ENCODE data around the gene GUCY1B1.
A peak's percentile ranks its signal among the peaks of the same experiment; 100 is the strongest.
"Not testable (repeated sequence)": the region's sequence is repeated elsewhere in the genome, so short reads cannot be mapped to it uniquely, and the experiment has no call there.

GUCY1B1 gene

GRCh38 chr4:155795991-155796390 is 37.2 kb downstream of the GUCY1B1 start:
- no peak overlapping the region for H3K27ac ChIP-seq (ENCODE audit: low read depth in 2 of 2, low read length in 2 of 2)
- no peaks in the 10 kb centered on the region for H3K9me3 ChIP-seq (ENCODE audit: control insufficient read depth in 2 of 2, low read length in 2 of 2)
- H3K36me3 ChIP-seq (ENCODE audit: control insufficient read depth in 2 of 2, insufficient read depth in 2 of 2, low read length in 2 of 2) = no peaks in the 10 kb centered on the region

GRCh38 chr4:155797581-155797980 is 38.8 kb downstream of the GUCY1B1 start:
- H3K4me1 ChIP-seq (ENCODE audit: control insufficient read depth in 2 of 2, insufficient read depth in 2 of 2, low read length in 2 of 2); H3K27ac ChIP-seq (ENCODE audit: low read depth in 2 of 2, low read length in 2 of 2); H3K27me3 ChIP-seq (ENCODE audit: control insufficient read depth in 2 of 2, insufficient read depth in 2 of 2, low read length in 2 of 2); H3K36me3 ChIP-seq (ENCODE audit: control insufficient read depth in 2 of 2, insufficient read depth in 2 of 2, low read length in 2 of 2); H3K9me3 ChIP-seq (ENCODE audit: control insufficient read depth in 2 of 2, low read length in 2 of 2); H3K4me3 ChIP-seq (ENCODE audit: low read length in 2 of 2); H3K9ac ChIP-seq (ENCODE audit: low read depth in 1 of 2, low read length in 2 of 2): not testable (repeated sequence)

More at GRCh38 chr4:155795991-155796390, 37.2 kb downstream of the GUCY1B1 start:
- no peak overlapping the region for H3K4me3 ChIP-seq (ENCODE audit: low read length in 2 of 2)
- H3K9ac ChIP-seq (ENCODE audit: low read depth in 1 of 2, low read length in 2 of 2) = no peak overlapping the region
- H3K27me3 ChIP-seq (ENCODE audit: control insufficient read depth in 2 of 2, insufficient read depth in 2 of 2, low read length in 2 of 2) = no peaks in the 10 kb centered on the region
- no peaks in the 10 kb centered on the region for H3K4me1 ChIP-seq (ENCODE audit: control insufficient read depth in 2 of 2, insufficient read depth in 2 of 2, low read length in 2 of 2)

- H3K4me1 ChIP-seq (ENCODE audit: control insufficient read depth in 2 of 2, insufficient read depth in 2 of 2, low read length in 2 of 2) = no peaks in the 10 kb centered on the region
- no peak overlapping the region for H3K27ac ChIP-seq (ENCODE audit: low read depth in 2 of 2, low read length in 2 of 2)
- no peaks in the 10 kb centered on the region for H3K36me3 ChIP-seq (ENCODE audit: control insufficient read depth in 2 of 2, insufficient read depth in 2 of 2, low read length in 2 of 2)
- H3K27me3 ChIP-seq (ENCODE audit: control insufficient read depth in 2 of 2, insufficient read depth in 2 of 2, low read length in 2 of 2) = no peaks in the 10 kb centered on the region
- no peak overlapping the region for H3K4me3 ChIP-seq (ENCODE audit: low read length in 2 of 2)
- H3K9ac ChIP-seq (ENCODE audit: low read depth in 1 of 2, low read length in 2 of 2) = no peak overlapping the region
- H3K9me3 ChIP-seq (ENCODE audit: control insufficient read depth in 2 of 2, low read length in 2 of 2) = no peaks in the 10 kb centered on the region
These were observed 40.4 kb downstream of the GUCY1B1 start for GRCh38 chr4:155799116-155799793.

GRCh38 chr4:155799794-155800123 is 40.9 kb downstream of the GUCY1B1 start:
- Histone ChIP-seq H3K4me3 (ENCODE audit: low read length in 2 of 2) (no peak overlapping the region), H3K27ac (ENCODE audit: low read depth in 2 of 2, low read length in 2 of 2) (no peak overlapping the region), H3K4me1 (ENCODE audit: control insufficient read depth in 2 of 2, insufficient read depth in 2 of 2, low read length in 2 of 2) (no peaks in the 10 kb centered on the region), H3K36me3 (ENCODE audit: control insufficient read depth in 2 of 2, insufficient read depth in 2 of 2, low read length in 2 of 2) (no peaks in the 10 kb centered on the region), H3K9ac (ENCODE audit: low read depth in 1 of 2, low read length in 2 of 2) (no peak overlapping the region), H3K9me3 (ENCODE audit: control insufficient read depth in 2 of 2, low read length in 2 of 2) (no peaks in the 10 kb centered on the region), H3K27me3 (ENCODE audit: control insufficient read depth in 2 of 2, insufficient read depth in 2 of 2, low read length in 2 of 2) (no peaks in the 10 kb centered on the region)

- Histone ChIP-seq H3K9ac (ENCODE audit: low read depth in 1 of 2, low read length in 2 of 2) (no peak overlapping the region), H3K9me3 (ENCODE audit: control insufficient read depth in 2 of 2, low read length in 2 of 2) (no peaks in the 10 kb centered on the region), H3K4me3 (ENCODE audit: low read length in 2 of 2) (no peak overlapping the region), H3K36me3 (ENCODE audit: control insufficient read depth in 2 of 2, insufficient read depth in 2 of 2, low read length in 2 of 2) (no peaks in the 10 kb centered on the region), H3K27ac (ENCODE audit: low read depth in 2 of 2, low read length in 2 of 2) (no peak overlapping the region), H3K4me1 (ENCODE audit: control insufficient read depth in 2 of 2, insufficient read depth in 2 of 2, low read length in 2 of 2) (no peaks in the 10 kb centered on the region), H3K27me3 (ENCODE audit: control insufficient read depth in 2 of 2, insufficient read depth in 2 of 2, low read length in 2 of 2) (no peaks in the 10 kb centered on the region)
These were observed 42.0 kb downstream of the GUCY1B1 start for GRCh38 chr4:155800685-155801343.

GRCh38 chr4:155802190-155802959 is 43.6 kb downstream of the GUCY1B1 start:
- Histone ChIP-seq H3K9ac (ENCODE audit: low read depth in 1 of 2, low read length in 2 of 2) (no peak overlapping the region), H3K27ac (ENCODE audit: low read depth in 2 of 2, low read length in 2 of 2) (peak overlapping the region in 1 of 2 donors; percentile 25), H3K9me3 (ENCODE audit: control insufficient read depth in 2 of 2, low read length in 2 of 2) (no peaks in the 10 kb centered on the region), H3K27me3 (ENCODE audit: control insufficient read depth in 2 of 2, insufficient read depth in 2 of 2, low read length in 2 of 2) (no peaks in the 10 kb centered on the region), H3K4me3 (ENCODE audit: low read length in 2 of 2) (no peak overlapping the region), H3K36me3 (ENCODE audit: control insufficient read depth in 2 of 2, insufficient read depth in 2 of 2, low read length in 2 of 2) (no peaks in the 10 kb centered on the region), H3K4me1 (ENCODE audit: control insufficient read depth in 2 of 2, insufficient read depth in 2 of 2, low read length in 2 of 2) (no peaks in the 10 kb centered on the region)

- H3K4me3 ChIP-seq (ENCODE audit: low read length in 2 of 2) = no peak overlapping the region
- H3K27ac ChIP-seq (ENCODE audit: low read depth in 2 of 2, low read length in 2 of 2) = no peak overlapping the region
- H3K9me3 ChIP-seq (ENCODE audit: control insufficient read depth in 2 of 2, low read length in 2 of 2) = no peaks in the 10 kb centered on the region
- no peaks in the 10 kb centered on the region for H3K4me1 ChIP-seq (ENCODE audit: control insufficient read depth in 2 of 2, insufficient read depth in 2 of 2, low read length in 2 of 2)
- no peaks in the 10 kb centered on the region for H3K36me3 ChIP-seq (ENCODE audit: control insufficient read depth in 2 of 2, insufficient read depth in 2 of 2, low read length in 2 of 2)
- H3K27me3 ChIP-seq (ENCODE audit: control insufficient read depth in 2 of 2, insufficient read depth in 2 of 2, low read length in 2 of 2) = no peaks in the 10 kb centered on the region
- H3K9ac ChIP-seq (ENCODE audit: low read depth in 1 of 2, low read length in 2 of 2) = no peak overlapping the region
These were observed 46.2 kb downstream of the GUCY1B1 start for GRCh38 chr4:155805016-155805415.

GRCh38 chr4:155807021-155807420 is 48.2 kb downstream of the GUCY1B1 start:
- Histone ChIP-seq H3K9ac (ENCODE audit: low read depth in 1 of 2, low read length in 2 of 2) (no peak overlapping the region), H3K4me3 (ENCODE audit: low read length in 2 of 2) (no peak overlapping the region), H3K9me3 (ENCODE audit: control insufficient read depth in 2 of 2, low read length in 2 of 2) (no peaks in the 10 kb centered on the region), H3K27me3 (ENCODE audit: control insufficient read depth in 2 of 2, insufficient read depth in 2 of 2, low read length in 2 of 2) (no peaks in the 10 kb centered on the region), H3K27ac (ENCODE audit: low read depth in 2 of 2, low read length in 2 of 2) (no peak overlapping the region), H3K4me1 (ENCODE audit: control insufficient read depth in 2 of 2, insufficient read depth in 2 of 2, low read length in 2 of 2) (no peaks in the 10 kb centered on the region), H3K36me3 (ENCODE audit: control insufficient read depth in 2 of 2, insufficient read depth in 2 of 2, low read length in 2 of 2) (no peaks in the 10 kb centered on the region)

GRCh38 chr4:155809835-155810234 is 51.0 kb downstream of the GUCY1B1 start:
- H3K4me3 ChIP-seq (ENCODE audit: low read length in 2 of 2) = no peak overlapping the region
- no peak overlapping the region for H3K9ac ChIP-seq (ENCODE audit: low read depth in 1 of 2, low read length in 2 of 2)
- H3K4me1 ChIP-seq (ENCODE audit: control insufficient read depth in 2 of 2, insufficient read depth in 2 of 2, low read length in 2 of 2) = no peaks in the 10 kb centered on the region
- H3K36me3 ChIP-seq (ENCODE audit: control insufficient read depth in 2 of 2, insufficient read depth in 2 of 2, low read length in 2 of 2) = no peaks in the 10 kb centered on the region
- H3K9me3 ChIP-seq (ENCODE audit: control insufficient read depth in 2 of 2, low read length in 2 of 2) = no peaks in the 10 kb centered on the region
- H3K27ac ChIP-seq (ENCODE audit: low read depth in 2 of 2, low read length in 2 of 2) = no peak overlapping the region
- no peaks in the 10 kb centered on the region for H3K27me3 ChIP-seq (ENCODE audit: control insufficient read depth in 2 of 2, insufficient read depth in 2 of 2, low read length in 2 of 2)

GRCh38 chr4:155811083-155811482 is 52.3 kb downstream of the GUCY1B1 start:
- H3K9me3 ChIP-seq (ENCODE audit: control insufficient read depth in 2 of 2, low read length in 2 of 2) = no peaks in the 10 kb centered on the region
- no peaks in the 10 kb centered on the region for H3K27me3 ChIP-seq (ENCODE audit: control insufficient read depth in 2 of 2, insufficient read depth in 2 of 2, low read length in 2 of 2)
- H3K4me1 ChIP-seq (ENCODE audit: control insufficient read depth in 2 of 2, insufficient read depth in 2 of 2, low read length in 2 of 2) = no peaks in the 10 kb centered on the region
- no peak overlapping the region for H3K9ac ChIP-seq (ENCODE audit: low read depth in 1 of 2, low read length in 2 of 2)
- H3K36me3 ChIP-seq (ENCODE audit: control insufficient read depth in 2 of 2, insufficient read depth in 2 of 2, low read length in 2 of 2) = no peaks in the 10 kb centered on the region
- H3K4me3 ChIP-seq (ENCODE audit: low read length in 2 of 2) = no peak overlapping the region
- no peak overlapping the region for H3K27ac ChIP-seq (ENCODE audit: low read depth in 2 of 2, low read length in 2 of 2)
